NOMO-1 (cell line): ENCODE measurements around the gene TMEM138.

ENCODE experiments used
- DNase-seq, 2 experiments: peaks; one replicate each; lab custom pipeline; 2025; ENCODE audit not compliant: unreplicated experiment in 2 of 2; lab: John Stamatoyannopoulos, UW

TMEM138 gene

DNA sequence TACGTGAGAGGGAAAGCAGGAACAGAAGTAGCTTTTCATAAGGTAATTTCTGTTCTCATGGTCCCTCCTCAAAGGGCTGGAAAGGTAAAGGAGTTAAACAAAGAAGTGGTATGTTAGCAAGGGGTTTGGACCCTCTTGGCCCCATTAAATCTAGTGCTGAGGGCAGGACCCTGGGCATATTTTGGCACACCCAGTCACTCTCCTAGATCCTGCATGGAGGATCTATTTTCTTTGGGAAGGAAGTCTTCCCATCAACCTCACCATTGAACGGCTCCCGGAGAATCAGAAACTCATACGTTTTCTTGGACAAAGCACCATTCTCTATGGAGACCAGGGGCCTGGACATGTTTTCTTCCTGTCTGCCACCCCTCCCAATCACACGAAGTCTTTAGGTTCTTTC, 41.9 kb downstream of the TMEM138 start:
- DNase-seq, result no peak

DNA sequence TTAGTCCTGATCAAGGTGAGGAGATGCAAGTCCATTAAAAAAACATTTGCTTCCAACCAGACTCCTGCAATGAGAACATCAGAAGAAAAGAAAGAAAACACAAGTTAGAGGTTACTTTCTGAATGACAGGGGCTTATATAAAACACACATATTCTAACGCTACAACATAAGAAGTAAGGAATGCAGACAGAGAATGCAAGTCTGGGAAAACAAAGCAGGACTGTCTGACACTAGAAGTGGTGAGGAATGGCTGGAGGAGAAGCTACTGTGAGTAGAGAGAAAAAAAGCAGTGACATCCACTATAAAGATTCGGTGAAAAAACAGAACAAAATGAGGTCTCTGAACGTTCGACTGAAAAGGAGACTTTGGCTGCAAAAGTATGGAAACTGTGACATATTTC, 42.5 kb downstream of the TMEM138 start:
- no peak for DNase-seq

DNA sequence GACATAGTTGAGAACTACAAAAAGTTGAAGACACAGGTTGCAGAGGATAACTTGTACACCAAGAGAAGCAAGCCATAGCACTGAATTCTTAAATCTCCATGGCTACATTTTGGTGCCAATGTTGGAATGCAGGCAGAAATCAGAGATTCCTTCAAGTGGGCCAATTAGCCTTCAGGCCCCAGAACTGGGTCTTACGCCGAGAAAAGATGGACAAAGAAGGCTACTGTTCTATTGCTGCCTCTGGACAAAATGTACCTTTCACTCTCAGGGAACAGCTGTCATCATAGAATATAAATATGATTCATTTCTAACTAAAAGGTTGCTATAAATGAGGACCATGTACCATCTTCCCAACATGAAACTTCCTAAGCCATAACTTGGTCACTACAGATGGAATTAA, 43.9 kb downstream of the TMEM138 start:
- DNase-seq, result no peak

DNA sequence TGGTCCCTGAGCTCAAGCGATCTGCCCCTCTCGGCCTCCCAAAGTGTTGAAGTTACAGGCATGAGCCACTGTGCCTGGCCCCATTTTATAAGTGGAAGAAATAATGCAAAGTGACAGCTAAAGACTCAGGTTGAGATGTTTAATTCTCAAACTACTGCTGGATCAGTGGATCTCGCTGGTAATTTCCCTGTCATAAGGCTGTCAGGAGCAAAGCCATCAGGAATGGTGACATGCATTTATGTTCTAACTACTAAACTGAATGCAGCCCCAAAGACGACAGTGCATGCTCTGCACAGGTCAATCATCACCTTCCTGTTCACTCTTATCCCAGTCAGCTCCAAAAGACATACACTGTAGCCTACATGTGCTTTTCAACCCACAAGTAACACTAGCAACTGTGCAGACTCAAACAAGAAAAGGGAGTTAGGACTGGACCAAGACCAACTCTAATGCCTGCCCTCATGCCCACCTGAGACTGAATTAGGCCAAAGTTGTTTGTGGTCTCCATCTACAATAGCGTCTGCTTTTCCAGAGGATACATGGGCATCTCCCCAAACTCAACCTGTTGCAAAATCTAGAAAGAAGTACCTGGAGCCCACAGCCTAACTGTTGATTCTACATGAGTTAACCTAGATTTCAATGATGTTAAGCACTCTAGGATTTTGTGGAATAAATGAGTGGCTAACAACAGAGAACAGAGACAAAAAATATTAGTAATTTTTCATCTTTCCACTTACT, 45.0 kb downstream of the TMEM138 start:
- DNase-seq, result no peak

DNA sequence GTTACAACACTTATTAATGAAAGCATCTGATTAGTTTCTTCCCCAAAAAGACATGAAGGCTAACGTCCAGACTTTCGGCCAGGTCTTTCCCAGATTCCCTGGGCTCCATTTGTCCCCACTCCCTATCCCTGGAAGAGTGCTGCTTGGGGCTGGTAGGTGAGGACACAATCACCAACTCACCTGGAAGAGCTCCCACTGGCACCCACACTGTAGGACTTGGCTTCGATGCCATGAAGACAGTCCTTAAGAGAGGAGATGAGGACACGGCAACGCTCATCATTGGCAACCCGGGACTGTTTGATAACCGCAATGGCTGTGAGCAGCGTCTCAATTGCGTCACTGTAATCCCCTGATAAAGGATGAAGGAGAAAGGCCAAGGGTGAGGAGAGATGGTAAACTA, 49.4 kb downstream of the TMEM138 start:
- no peak for DNase-seq

DNA sequence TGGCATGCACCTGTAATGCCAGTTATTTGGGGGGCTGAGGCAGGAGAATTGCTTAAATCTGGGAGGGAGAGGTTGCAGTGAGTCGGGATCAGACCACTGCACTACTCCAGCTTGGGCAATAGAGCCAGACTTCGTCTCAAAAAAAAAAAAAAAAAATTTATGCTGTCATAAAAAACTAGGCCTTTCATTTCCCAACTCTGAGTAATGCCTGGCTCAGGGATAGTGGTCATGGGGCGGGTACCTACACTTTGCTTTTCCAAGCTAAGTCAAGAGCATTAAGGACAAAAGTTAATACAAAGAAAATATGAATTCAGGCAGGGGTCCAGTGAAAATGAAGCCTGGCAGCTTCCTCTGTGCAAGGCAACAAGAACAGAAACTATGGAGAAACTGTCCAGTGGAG, 51.3 kb downstream of the TMEM138 start:
- no peak for DNase-seq

DNA sequence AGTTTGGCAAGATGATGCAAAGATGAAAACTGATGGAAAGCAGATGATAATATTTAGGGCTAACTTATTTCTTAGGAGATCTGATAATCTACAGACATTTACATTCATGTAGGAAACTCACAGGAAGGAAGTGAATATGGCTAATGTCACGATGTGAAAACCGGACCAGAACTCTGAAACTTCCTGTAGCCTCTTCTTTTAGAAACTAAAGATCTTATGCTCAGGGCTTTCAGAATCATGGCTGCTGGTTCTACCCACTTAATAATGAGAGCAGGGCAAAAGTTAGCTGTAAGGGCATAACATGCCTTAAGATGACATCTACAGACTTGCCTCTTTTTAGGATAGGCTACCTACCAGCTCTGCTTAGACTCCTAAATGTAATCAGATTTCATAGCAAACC, 52.4 kb downstream of the TMEM138 start:
- no peak for DNase-seq

DNA sequence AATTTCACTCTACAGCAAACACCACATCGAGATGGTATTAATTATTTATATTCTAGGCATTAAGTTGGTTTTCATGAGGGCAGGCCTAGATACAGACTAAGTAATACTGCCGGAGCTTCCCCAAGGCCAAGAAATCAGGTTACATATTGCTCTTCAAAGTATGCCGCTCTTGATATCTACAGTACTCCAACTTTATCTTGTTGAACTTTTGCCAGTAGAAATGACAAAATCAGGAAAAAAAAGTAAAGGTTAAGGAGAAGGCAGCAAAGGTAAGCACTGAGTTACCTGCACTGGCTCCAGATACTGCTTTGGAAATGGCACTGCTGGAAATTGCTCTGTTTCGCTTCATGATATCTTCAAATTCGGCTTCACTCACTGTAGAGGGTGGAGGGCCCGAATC, 53.2 kb downstream of the TMEM138 start:
- no peak for DNase-seq

DNA sequence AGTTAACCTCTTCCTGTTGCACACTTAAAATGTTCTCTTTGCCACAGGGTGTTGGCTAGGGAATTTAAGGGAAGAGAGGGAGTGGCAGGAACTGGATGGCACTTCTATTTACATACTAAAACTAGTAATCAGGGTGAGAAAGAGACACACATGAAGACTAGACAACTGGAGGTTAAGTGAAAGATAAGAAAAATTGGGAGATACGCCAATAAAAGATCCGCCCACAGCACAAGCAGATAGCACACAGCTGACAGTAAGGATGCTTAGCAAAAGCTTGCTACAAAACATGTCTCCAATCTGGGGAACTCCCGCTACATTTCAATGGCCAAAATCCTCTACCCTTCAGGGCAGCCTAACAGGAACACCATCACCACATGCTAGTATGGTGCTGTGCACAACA, 54.8 kb downstream of the TMEM138 start:
- no peak for DNase-seq

DNA sequence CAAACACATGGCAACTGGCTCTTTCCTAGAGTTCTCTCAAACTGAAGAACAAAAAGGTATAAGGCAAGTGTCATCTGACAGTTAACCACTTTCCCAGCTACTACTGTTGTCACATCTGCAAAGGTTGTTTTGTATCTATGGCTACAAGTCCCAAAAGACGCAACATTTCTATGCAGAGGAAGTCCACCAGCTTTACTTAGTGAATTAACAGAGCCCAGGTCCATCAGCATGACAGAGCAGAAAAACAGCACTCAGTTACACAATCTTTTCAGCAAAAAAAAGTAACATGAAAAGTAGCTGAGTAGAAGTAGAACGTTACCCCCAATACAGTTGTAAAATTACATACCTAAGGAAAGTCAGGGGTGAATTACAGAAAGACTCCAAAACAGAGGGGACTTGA, 55.5 kb downstream of the TMEM138 start:
- DNase-seq, result peak; percentile 63 to 90

DNA sequence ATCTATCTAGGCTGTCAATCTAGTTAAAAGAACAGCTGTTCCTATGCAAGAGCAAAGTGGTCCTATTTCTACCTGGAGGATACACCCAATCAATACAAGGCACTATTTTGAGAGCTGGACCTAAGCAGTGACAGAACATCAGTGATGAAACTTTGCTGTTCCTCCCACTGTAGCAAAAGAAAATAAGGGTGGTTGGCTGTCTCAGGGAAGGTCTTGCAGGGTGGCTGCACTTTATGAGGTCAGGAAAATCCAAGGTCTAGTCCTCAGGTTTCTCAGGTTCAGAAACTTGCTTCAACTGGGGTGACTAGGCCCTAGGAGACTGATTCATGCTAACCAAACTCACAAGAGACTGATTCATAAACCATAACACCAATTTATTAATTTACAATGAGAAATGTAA, 56.0 kb downstream of the TMEM138 start:
- no peak for DNase-seq
